Stimulated activated naive B cell treated with anti-CD40 and anti-IgM and Interleukin-4, amounts not matched to agents 10 μg/mL and 1 μg/mL and 100 μg/mL, for 72 hours (primary cell): Measurements from ENCODE around the gene SH3RF3.
A peak's percentile ranks its signal among the peaks of the same experiment; 100 is the strongest.

Experiments
- ATAC-seq, 2 donors: fragments of 150-1000 bp; cut with Tn5 transposase; replicated peaks; 2 replicates each; pipeline ENCODE4 v1.10.0; 2021; ENCODE audit warnings: moderate library complexity in 1 of 2
- DNase-seq: peaks from one replicate; pipeline ENCODE4 v3.0.0; 2021
- H3K27ac Mint-ChIP-seq: one replicate; pipeline ENCODE4 v1.8.0; 2022; ENCODE audit warnings: mild to moderate bottlenecking, mixed read lengths
- H3K27me3 Mint-ChIP-seq, 2 donors: one replicate each; pipeline ENCODE4 v1.8.0; 2022; ENCODE audit warnings: mixed read lengths in 2 of 2
- H3K36me3 Mint-ChIP-seq, 2 donors: one replicate each; pipeline ENCODE4 v1.8.0; 2022; ENCODE audit warnings: mixed read lengths in 2 of 2, mild to moderate bottlenecking in 1 of 2
- H3K4me1 Mint-ChIP-seq, 2 donors: one replicate each; pipeline ENCODE4 v1.8.0; 2022; ENCODE audit warnings: mixed read lengths in 2 of 2, mild to moderate bottlenecking in 1 of 2
- H3K4me3 Mint-ChIP-seq, 2 donors: one replicate each; pipeline ENCODE4 v1.8.0; 2022; ENCODE audit warnings: mild to moderate bottlenecking in 2 of 2, mixed read lengths in 2 of 2, moderate library complexity in 1 of 2
- H3K9me3 Mint-ChIP-seq, 2 donors: one replicate each; pipeline ENCODE4 v1.8.0; 2022; ENCODE audit warnings: mixed read lengths in 2 of 2, mild to moderate bottlenecking in 1 of 2

SH3RF3 gene

DNA sequence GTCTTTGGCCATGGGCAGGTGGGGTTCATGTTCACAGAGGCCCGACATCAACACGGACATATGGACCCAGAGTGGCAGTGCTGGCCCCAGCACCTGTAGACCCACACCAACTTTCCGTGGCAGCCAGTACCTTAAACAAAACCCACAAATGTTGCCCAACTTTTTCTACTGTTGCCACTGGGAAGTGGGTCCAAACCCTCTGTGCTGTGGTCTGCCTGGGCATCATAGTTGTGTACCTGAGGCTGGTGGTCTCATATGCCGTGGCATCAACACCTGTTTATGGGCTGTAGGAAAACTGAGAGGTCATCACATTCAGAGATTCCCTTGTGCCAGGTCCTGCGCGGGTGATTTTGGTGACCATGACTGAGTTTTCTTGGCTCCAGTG is 79.9 kb downstream of the SH3RF3 start:
- Mint-ChIP-seq H3K4me3 (no peak overlapping the region), H3K27me3 (peaks cover 6 to 9% of the 10 kb centered on the region in 2 donors), H3K36me3 (no peaks in the 10 kb centered on the region), H3K9me3 (no peaks in the 10 kb centered on the region), H3K27ac (no peak overlapping the region), H3K4me1 (peaks cover 29 to 40% of the 10 kb centered on the region in 2 donors)
- ATAC-seq (no peak), DNase-seq (no peak)

DNA sequence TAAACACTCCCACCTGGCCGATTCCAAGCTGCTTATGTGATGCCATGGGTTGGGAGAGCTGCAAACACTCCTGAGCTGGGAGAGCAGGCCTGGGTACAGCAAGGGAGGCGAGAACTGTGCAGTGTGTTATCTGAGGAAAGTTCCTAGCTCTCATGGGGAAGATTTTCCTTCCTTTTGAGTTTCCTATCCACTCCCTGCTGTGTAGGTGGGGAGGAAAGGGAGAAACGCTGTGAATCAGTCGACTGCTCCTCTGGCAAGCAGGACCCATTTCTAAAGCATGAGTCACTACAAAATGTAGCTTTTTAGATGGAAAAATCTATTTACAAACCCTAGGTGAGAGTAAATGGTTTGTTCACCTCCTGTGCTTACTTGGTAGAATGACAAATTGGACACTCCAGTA is 80.4 kb downstream of the SH3RF3 start:
- peaks cover 6 to 9% of the 10 kb centered on the region in 2 donors for H3K27me3 Mint-ChIP-seq
- DNase-seq: no peak
- no peak overlapping the region for H3K4me3 Mint-ChIP-seq

DNA sequence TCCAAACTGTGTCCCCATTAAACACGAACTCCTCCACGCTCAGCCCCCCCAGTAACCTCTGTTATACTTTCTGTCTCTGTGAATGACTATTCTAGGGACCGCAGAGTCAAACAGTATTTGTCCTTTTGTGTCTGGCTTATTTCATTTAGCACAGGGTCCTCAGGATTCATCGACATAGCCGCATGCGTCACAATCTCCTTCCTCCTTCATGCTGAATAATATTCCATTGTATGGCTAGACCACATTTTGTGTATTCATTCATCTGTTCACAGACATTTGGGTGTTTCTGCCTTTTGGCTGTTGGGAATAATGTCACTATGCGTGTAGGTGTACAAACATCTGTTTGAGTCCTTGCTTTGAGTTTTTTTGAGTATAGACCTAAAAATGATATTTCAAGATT is 80.9 kb downstream of the SH3RF3 start:
- Mint-ChIP-seq H3K9me3 (no peaks in the 10 kb centered on the region), H3K4me1 (peaks cover 39 to 50% of the 10 kb centered on the region in 2 donors), H3K36me3 (no peaks in the 10 kb centered on the region), H3K4me3 (no peak overlapping the region), H3K27ac (no peak overlapping the region), H3K27me3 (peaks cover 6 to 13% of the 10 kb centered on the region in 2 donors)
- ATAC-seq (no peak), DNase-seq (no peak)

More for the DNA sequence above, 80.4 kb downstream of the SH3RF3 start:
- Mint-ChIP-seq H3K4me1 (peaks cover 33 to 45% of the 10 kb centered on the region in 2 donors), H3K27ac (no peak overlapping the region), H3K9me3 (no peaks in the 10 kb centered on the region), H3K36me3 (no peaks in the 10 kb centered on the region)
- ATAC-seq: no peak

DNA sequence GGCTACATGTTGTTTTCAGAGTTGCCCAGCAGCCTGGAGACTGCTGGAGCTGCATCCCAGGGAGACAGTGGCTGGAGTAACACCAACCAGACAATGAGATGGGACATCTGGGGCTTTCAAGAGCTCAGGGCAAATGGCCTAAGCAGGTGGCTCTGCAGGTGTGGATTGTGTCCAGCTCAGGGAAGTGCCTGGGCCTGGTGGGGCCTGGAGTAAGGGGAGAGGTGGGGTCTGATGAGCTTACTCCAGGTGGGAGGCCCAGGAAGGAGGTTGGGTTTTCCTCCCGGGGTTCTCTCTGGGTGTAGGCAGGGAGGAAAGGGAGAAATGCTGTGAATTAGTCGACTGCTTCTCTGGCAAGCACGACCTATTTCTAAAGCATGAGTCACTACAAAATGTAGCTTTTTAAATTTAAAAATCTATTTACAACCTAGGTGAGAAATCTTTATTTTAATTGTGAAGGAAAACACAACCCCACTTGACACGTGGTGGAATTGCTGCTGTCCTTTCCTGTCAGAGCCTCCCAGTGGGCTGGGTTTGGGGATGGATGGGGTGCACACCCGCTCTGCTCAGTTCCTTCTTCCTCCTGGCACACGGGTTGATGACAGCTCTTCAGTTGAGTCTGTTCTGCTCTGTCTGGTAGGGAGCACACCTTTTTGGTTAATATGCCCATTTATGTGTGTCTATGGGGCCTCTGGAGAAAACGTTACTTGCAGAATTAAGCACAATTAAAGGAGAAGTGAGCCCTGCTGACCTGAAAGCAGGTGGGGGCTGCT is 81.6 kb downstream of the SH3RF3 start:
- Mint-ChIP-seq H3K9me3 (no peaks in the 10 kb centered on the region), H3K27ac (peak overlapping the region; percentile 32), H3K27me3 (peaks cover 6 to 19% of the 10 kb centered on the region in 2 donors), H3K36me3 (no peaks in the 10 kb centered on the region), H3K4me3 (peak overlapping the region; percentile 0 to 40), H3K4me1 (peaks cover 44 to 57% of the 10 kb centered on the region in 2 donors)
- ATAC-seq (peak; percentile 29 to 41), DNase-seq (no peak)

DNA sequence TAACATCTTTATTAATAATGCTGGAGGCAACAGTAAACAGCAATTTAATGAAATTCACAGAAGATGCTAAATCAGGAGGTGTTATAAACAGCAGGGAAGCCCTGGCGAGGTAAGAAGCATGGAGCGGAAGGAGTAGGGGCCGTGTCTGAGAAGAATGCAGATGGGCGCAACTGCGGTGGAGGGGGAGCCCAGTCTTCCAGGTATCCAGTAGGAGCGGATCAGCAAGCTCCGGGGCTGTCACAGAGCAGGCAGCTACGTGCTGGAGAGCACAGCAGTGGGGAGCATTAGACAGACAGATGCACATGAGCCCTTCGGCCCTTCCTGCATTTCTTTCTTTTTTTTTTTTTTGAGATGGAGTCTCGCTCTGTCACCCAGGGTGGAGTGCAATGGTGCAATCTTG is 82.3 kb downstream of the SH3RF3 start:
- DNase-seq: no peak
- Mint-ChIP-seq H3K36me3 (no peaks in the 10 kb centered on the region), H3K4me3 (peak overlapping the region in 1 of 2 donors; percentile 11), H3K4me1 (peaks cover 49 to 64% of the 10 kb centered on the region in 2 donors), H3K9me3 (no peaks in the 10 kb centered on the region), H3K27ac (peak overlapping the region; percentile 32), H3K27me3 (peaks cover 6 to 25% of the 10 kb centered on the region in 2 donors)
- ATAC-seq: no peak

DNA sequence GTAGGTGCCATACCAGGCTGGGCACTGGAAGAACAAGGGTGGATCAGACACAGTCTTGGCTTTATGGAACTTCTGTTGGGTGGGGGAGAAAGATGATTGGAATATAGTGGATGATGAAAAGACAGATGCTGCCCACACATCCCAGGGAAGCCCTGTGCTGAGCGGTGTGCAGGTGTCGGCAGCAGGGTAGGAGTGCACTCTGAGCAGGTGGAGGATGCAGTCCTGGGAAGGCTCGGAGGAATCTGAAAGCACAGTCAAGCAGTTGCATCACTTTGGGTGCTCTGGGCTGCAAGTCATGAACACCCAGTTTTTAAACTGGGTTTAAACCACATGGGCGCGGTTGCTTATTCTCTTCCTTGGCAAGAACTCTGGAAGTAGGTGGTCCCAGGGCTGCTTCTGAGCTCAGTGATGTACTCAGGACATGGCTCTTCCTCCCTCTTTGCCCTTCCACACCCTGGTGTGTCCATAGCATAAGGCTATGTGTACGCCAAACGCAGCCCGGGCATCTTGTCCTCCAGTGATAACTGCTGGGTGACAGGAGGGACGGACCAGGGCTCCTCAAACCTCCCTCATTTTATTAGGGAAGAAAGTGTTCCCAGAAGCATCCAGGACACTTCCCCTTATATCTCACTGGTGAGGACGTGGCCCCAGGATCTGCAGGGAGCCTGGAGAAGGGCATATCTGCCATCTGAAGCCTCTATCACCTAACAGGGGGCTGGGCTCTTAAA is 84.0 kb downstream of the SH3RF3 start:
- Mint-ChIP-seq H3K36me3 (peaks cover 3 to 6% of the 10 kb centered on the region in 2 donors), H3K9me3 (no peaks in the 10 kb centered on the region), H3K4me3 (peak overlapping the region; percentile 42 to 71), H3K4me1 (peaks cover 62 to 81% of the 10 kb centered on the region in 2 donors), H3K27me3 (peaks cover 6 to 30% of the 10 kb centered on the region in 2 donors), H3K27ac (peak overlapping the region; percentile 83)
- DNase-seq: no peak
- ATAC-seq: no peak

DNA sequence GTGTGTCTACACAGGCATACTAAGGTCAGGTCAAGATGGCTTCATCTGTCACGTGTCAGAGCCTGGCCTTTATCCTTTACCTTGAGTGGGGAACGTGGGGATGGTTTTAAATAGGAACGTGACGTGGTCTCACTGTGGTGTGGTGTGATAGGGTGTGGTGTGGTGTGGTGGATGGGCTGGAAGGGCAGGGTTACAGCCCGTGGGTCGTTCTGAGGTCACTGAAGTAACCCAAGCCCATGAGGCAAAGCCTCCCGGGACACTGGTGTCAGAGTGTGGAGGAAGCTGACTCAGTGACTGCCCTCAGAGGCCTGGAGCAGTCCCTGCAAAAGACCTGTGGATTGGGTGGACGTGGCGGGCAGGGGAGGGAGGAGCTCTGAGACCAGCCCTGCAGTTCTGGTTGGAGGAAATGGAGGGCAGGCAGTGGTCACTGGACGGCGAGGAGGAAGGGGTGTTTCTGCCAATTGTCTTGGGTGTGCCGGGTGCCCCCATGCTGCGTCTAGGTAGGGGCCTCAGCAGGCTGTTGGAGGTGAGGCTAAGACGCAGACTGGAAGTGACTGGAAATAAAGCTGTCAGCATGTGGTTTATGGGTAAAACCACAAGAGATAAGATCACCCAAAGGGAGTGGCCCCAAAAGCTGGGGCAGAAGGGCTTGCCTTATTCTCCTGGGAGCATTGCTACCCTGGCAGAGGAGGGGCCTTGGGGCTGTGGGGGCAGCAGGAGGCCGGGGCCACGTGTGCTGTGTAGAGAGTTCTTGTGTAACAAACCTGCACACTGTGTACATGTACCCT is 84.8 kb downstream of the SH3RF3 start:
- H3K27ac Mint-ChIP-seq: peak overlapping the region; percentile 83
- DNase-seq (peak; percentile 76), ATAC-seq (peak; percentile 84)
- peaks cover 67 to 89% of the 10 kb centered on the region in 2 donors for H3K4me1 Mint-ChIP-seq
- peak overlapping the region; percentile 42 to 71 for H3K4me3 Mint-ChIP-seq
- no peaks in the 10 kb centered on the region for H3K9me3 Mint-ChIP-seq
- peaks cover 3 to 6% of the 10 kb centered on the region in 2 donors for H3K36me3 Mint-ChIP-seq
- peaks cover 6 to 30% of the 10 kb centered on the region in 2 donors for H3K27me3 Mint-ChIP-seq

DNA sequence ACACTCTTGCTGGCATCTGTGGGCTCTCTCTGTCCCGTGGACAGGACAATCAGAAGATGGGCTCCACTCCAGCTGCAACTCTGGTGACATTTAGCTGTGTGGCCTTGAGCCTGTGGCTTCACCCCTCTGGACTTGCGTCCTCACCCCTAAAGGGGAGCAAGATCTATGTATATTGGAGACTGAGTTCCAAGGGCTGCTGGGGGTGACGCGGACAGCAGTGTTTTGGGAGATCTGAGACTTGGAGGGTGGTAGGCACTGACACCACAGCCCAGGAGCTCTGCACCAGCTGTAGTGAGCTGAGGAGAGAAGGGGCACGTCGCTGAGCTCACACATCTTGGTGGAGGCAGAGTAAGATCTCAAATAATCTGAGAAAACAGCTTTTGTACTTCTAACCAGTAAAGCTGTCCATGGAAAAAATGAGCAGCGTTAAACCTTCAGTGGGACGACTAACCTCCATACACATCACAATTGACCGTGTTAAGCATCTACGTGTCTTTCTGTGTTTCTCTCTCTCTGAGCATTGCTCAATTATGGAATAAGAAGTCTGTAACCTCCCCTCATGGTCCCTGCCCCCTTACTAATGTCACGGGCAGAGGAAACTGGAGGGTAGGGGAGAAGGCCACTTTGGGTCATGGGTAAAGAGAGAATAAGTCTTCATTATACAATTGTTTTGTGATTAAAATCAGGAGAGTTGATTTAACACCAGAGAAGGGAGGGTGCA is 85.8 kb downstream of the SH3RF3 start:
- Mint-ChIP-seq H3K36me3 (peaks cover 3 to 6% of the 10 kb centered on the region in 2 donors), H3K27ac (peak overlapping the region; percentile 83), H3K9me3 (no peaks in the 10 kb centered on the region), H3K4me1 (peaks cover 68 to 91% of the 10 kb centered on the region in 2 donors), H3K4me3 (peak overlapping the region; percentile 3 to 71), H3K27me3 (peaks cover 2 to 30% of the 10 kb centered on the region in 2 donors)
- ATAC-seq (no peak), DNase-seq (no peak)

DNA sequence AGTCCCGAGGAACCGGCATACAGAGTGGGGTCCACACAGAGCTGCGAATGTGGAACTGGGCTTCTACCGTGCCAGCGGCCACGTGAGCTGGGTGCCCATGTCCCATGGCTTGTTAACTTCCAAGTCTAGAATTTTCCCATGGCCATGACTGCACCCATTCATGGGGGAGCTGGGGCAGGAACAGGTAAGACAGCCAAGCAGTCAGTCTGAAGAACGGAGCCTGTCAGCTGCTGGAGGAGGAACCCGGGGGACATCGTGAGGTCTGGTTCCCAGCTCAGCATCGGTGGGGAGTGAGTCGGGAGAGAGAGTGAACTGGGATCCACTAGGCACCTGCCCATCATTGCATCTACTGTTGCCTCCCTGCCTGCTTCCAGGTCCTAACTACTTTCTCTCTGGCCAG is 86.9 kb downstream of the SH3RF3 start:
- DNase-seq: no peak
- H3K9me3 Mint-ChIP-seq: no peaks in the 10 kb centered on the region
- H3K27me3 Mint-ChIP-seq: peaks cover 0 to 30% of the 10 kb centered on the region in 2 donors
- no peak overlapping the region for H3K27ac Mint-ChIP-seq
- ATAC-seq: no peak
- H3K4me3 Mint-ChIP-seq: no peak overlapping the region
- H3K36me3 Mint-ChIP-seq: peaks cover 3 to 6% of the 10 kb centered on the region in 2 donors
- peaks cover 63 to 80% of the 10 kb centered on the region in 2 donors for H3K4me1 Mint-ChIP-seq

DNA sequence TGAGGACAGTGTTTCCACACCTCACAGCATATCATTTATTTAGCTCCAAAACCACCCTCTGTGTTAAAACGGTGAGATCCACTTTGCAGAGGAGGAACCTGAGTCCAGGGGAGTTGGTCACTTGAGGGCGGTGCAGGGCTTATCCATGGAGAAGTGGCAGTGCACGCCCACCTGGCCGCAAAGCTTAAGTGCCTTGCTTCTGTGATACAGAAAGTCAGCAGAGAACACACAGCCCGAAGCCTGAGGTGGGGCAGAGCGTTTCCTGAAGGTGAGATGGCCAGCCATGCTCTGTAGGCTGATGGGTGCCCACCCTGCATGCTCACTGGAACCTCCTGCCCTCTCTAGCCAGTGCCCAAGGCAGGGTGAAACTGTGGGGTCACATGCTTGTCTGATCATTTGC is 87.3 kb downstream of the SH3RF3 start:
- DNase-seq: no peak
- no peak overlapping the region for H3K4me3 Mint-ChIP-seq
- peaks cover 58 to 75% of the 10 kb centered on the region in 2 donors for H3K4me1 Mint-ChIP-seq
- H3K9me3 Mint-ChIP-seq: no peaks in the 10 kb centered on the region
- peaks cover 0 to 30% of the 10 kb centered on the region in 2 donors for H3K27me3 Mint-ChIP-seq
- peaks cover 3 to 6% of the 10 kb centered on the region in 2 donors for H3K36me3 Mint-ChIP-seq
- no peak for ATAC-seq
- no peak overlapping the region for H3K27ac Mint-ChIP-seq

DNA sequence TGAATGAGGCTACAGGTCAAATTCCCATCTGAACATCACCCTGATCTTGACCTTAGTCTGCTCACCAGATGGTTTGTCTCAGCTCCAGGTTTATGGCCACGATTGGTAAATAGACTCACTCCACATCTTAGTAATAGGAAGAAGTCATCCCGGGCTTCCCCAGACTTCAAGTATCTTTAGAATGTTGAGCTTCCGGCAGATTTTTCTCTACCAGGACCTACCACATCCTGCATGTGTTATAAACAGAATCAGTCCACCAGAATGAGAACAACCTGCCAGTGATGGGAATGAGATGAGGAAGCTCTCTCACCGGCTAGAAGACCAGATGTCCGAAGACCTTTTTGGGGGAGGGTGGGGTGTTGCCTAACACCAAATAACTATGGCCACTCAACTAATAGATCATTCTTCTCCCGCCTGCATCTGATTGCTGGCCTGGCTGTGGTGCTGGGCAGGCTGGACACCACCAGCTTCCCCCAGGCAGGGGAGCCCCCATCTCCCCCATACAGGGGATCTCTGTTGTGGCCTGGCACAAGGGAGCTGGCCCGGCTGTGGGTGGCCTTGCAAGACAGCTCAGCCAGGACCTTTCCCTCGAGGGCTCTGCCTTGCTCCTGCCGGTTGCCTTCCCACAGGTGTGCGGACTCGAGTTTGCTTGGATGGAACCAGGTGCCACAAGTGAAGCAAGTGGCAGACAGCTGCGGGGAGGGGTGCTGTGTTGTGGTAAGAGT is 88.5 kb downstream of the SH3RF3 start:
- H3K4me1 Mint-ChIP-seq: peaks cover 52 to 66% of the 10 kb centered on the region in 2 donors
- DNase-seq (no peak), ATAC-seq (no peak)
- peak overlapping the region; percentile 43 for H3K27ac Mint-ChIP-seq
- peaks cover 3 to 6% of the 10 kb centered on the region in 2 donors for H3K36me3 Mint-ChIP-seq
- peaks cover 0 to 24% of the 10 kb centered on the region in 2 donors for H3K27me3 Mint-ChIP-seq
- no peaks in the 10 kb centered on the region for H3K9me3 Mint-ChIP-seq
- no peak overlapping the region for H3K4me3 Mint-ChIP-seq

DNA sequence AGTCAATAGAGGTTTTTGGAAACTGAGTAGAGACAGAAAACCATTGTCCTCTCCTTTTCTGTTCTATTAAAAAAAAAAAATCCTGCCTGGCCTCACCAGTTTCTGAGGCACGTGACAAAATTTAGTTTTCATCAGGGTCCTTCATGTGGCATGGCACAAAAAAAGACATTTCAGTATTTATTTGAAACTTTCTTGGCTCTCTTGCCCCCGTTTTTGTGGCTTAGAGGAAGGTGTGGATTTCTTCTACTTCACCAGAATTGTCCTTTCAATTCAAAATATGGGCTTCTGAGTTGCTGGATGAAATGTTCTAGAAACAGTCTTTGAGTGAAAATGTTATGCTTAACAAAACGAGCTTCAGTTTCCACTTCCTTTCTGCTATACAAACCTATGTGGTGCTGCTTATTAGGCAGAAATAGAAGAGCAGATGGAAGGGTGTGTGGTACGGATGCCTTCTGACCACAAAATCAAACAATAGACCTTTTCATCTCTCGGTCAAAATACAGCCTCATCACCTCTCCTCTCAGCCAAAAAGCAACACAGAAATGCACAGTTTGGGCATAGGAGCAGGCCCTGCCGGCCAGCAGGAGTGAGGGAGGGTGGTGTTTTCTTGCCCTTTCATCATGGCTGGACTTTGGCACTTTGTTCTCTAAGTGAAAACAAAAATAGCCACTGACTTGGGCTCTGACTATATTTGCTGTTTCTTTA is 89.2 kb downstream of the SH3RF3 start:
- Mint-ChIP-seq H3K9me3 (no peaks in the 10 kb centered on the region), H3K4me3 (no peak overlapping the region), H3K27ac (no peak overlapping the region), H3K36me3 (peaks cover 3 to 6% of the 10 kb centered on the region in 2 donors), H3K4me1 (peaks cover 46 to 59% of the 10 kb centered on the region in 2 donors), H3K27me3 (peaks cover 0 to 21% of the 10 kb centered on the region in 2 donors)
- DNase-seq: no peak
- peak in 1 of 2 donors; percentile 11 for ATAC-seq

DNA sequence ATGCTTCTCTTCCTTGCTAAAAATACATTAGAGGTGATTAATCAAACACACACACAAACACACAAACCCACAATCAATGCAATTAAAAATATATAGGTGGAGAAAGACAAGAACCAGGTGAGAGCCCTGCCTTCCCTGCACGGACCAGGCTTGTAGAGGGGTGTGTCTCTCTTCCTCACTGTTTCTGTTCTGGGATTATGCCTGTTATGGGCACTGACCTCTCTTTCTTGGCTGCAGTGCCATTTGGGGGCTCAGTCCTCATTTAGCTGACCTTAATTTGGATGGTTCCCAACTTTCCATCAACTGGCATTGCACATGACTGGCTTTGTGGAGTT is 89.8 kb downstream of the SH3RF3 start:
- DNase-seq: no peak
- Mint-ChIP-seq H3K9me3 (no peaks in the 10 kb centered on the region), H3K27me3 (peaks cover 0 to 21% of the 10 kb centered on the region in 2 donors), H3K4me3 (no peak overlapping the region), H3K4me1 (peaks cover 41 to 53% of the 10 kb centered on the region in 2 donors), H3K36me3 (peaks cover 3 to 6% of the 10 kb centered on the region in 2 donors), H3K27ac (no peak overlapping the region)
- ATAC-seq: no peak
